Stimulated activated CD4-positive, alpha-beta T cell treated with anti-CD3 and anti-CD28 coated beads, TNF-alpha, amount 100 ng/mL, for 4 hours (primary cell): ENCODE results near the gene SLC44A3.
"Not testable (repeated sequence)": the region's sequence is repeated elsewhere in the genome, so short reads cannot be mapped to it uniquely, and the experiment has no call there.

Experiments used
- DNase-seq, 3 experiments: peaks; one replicate each; pipeline ENCODE4 v3.0.0-alpha.2; 2020; ENCODE audit warnings: low read depth in 3 of 3

SLC44A3 gene

GRCh38 chr1:94840381-94840780, 20.2 kb downstream of the SLC44A3 start:
- DNase-seq = not testable (repeated sequence)

GRCh38 chr1:94840808-94841207, 20.7 kb downstream of the SLC44A3 start:
- no peak for DNase-seq

GRCh38 chr1:94843430-94843829, 23.3 kb downstream of the SLC44A3 start:
- DNase-seq = no peak

- DNase-seq = no peak
Measured at GRCh38 chr1:94843846-94844245, 23.7 kb downstream of the SLC44A3 start.

GRCh38 chr1:94846308-94846707, 26.2 kb downstream of the SLC44A3 start:
- no peak for DNase-seq

- no peak for DNase-seq
Measured at GRCh38 chr1:94851571-94851970, 31.4 kb downstream of the SLC44A3 start.

GRCh38 chr1:94852788-94853187, 32.6 kb downstream of the SLC44A3 start:
- DNase-seq = no peak

GRCh38 chr1:94854458-94855306, 34.5 kb downstream of the SLC44A3 start:
- DNase-seq = peak; percentile 45 to 61 (median 52)

GRCh38 chr1:94855307-94855700, 35.1 kb downstream of the SLC44A3 start:
- no peak for DNase-seq

GRCh38 chr1:94856004-94856403, 35.8 kb downstream of the SLC44A3 start:
- DNase-seq = no peak

- no peak for DNase-seq
Measured at GRCh38 chr1:94856868-94857267, 36.7 kb downstream of the SLC44A3 start.

- DNase-seq = no peak
Measured at GRCh38 chr1:94858276-94858675, 38.1 kb downstream of the SLC44A3 start.

- DNase-seq = no peak
Measured at GRCh38 chr1:94859174-94859573, 39.0 kb downstream of the SLC44A3 start.

- DNase-seq = no peak
Measured at GRCh38 chr1:94862718-94863117, 42.6 kb downstream of the SLC44A3 start.

GRCh38 chr1:94863297-94863911, 43.2 kb downstream of the SLC44A3 start:
- DNase-seq = no peak

- DNase-seq = no peak
Measured at GRCh38 chr1:94863919-94864318, 43.8 kb downstream of the SLC44A3 start.

- DNase-seq = no peak
Measured at GRCh38 chr1:94864821-94865220, 44.7 kb downstream of the SLC44A3 start.

- DNase-seq = no peak
Measured at GRCh38 chr1:94865360-94865759, 45.2 kb downstream of the SLC44A3 start.

GRCh38 chr1:94866164-94866807, 46.1 kb downstream of the SLC44A3 start:
- DNase-seq = no peak

GRCh38 chr1:94871031-94871430, 50.9 kb downstream of the SLC44A3 start:
- DNase-seq = no peak

- DNase-seq = no peak
Measured at GRCh38 chr1:94872771-94873495, 52.8 kb downstream of the SLC44A3 start.
